Natural killer cell (primary cell): ENCODE results near the gene ERAS. TPM values are rescaled to one million over a fixed set of nuclear protein-coding genes. Genes with fewer than 3 reads are reported as not detected.
A peak's percentile ranks its signal among the peaks of the same experiment; 100 is the strongest.
"Not testable (repeated sequence)": the region's sequence is repeated elsewhere in the genome, so short reads cannot be mapped to it uniquely, and the experiment has no call there.

Experiments
- ATAC-seq, 3 donors: fragments of 150-1000 bp in 2 of 3; fragments of 200-7000 bp in 1 of 3; cut with Tn5 transposase; 1 replicate in 1 of 3; 2 replicates in 2 of 3; pipeline ENCODE4 v1.10.0; 2021; ENCODE audit warnings: mild to moderate bottlenecking in 2 of 3, moderate library complexity in 2 of 3
- DNase-seq, 2 donors: peaks; one replicate each; pipeline versions ENCODE4 v3.0.0 to v3.0.0-alpha.2; 2013 to 2021; ENCODE audit warnings: mixed read lengths in 1 of 2
- H3K27ac ChIP-seq: one replicate; pipeline ENCODE4 v1.5.1; 2013; ENCODE audit warnings: mild to moderate bottlenecking, low read length
- H3K27me3 ChIP-seq: one replicate; pipeline ENCODE4 v1.6.1; 2013; ENCODE audit warnings: low read length; ENCODE audit not compliant: control insufficient read depth, insufficient read depth
- H3K36me3 ChIP-seq: one replicate; pipeline ENCODE4 v1.6.1; 2013; ENCODE audit warnings: low read length; ENCODE audit not compliant: control insufficient read depth, insufficient read depth
- H3K4me1 ChIP-seq: one replicate; pipeline ENCODE4 v1.6.1; 2013; ENCODE audit warnings: low read length; ENCODE audit not compliant: control insufficient read depth, insufficient read depth
- H3K4me3 ChIP-seq: one replicate; pipeline ENCODE4 v1.5.1; 2013; ENCODE audit warnings: low read length
- H3K9me3 ChIP-seq: one replicate; pipeline ENCODE4 v1.6.1; 2013; ENCODE audit warnings: low read length; ENCODE audit not compliant: control insufficient read depth, insufficient read depth
- H3K27ac Mint-ChIP-seq, 2 donors: one replicate each; pipeline ENCODE4 v1.8.0; 2022; ENCODE audit warnings: mild to moderate bottlenecking in 2 of 2, mixed read lengths in 2 of 2, moderate library complexity in 1 of 2
- H3K27me3 Mint-ChIP-seq, 2 donors: one replicate each; pipeline ENCODE4 v1.8.0; 2022; ENCODE audit warnings: low read depth in 2 of 2, mixed read lengths in 2 of 2
- H3K36me3 Mint-ChIP-seq: one replicate; pipeline ENCODE4 v1.8.0; 2022; ENCODE audit warnings: mixed read lengths
- H3K4me1 Mint-ChIP-seq, 2 donors: one replicate each; pipeline ENCODE4 v1.8.0; 2022; ENCODE audit warnings: mixed read lengths in 2 of 2
- H3K4me3 Mint-ChIP-seq: one replicate; pipeline ENCODE4 v1.8.0; 2022; ENCODE audit warnings: mild to moderate bottlenecking, moderate library complexity, mixed read lengths
- H3K9me3 Mint-ChIP-seq, 2 donors: one replicate each; pipeline ENCODE4 v1.8.0; 2022; ENCODE audit warnings: mixed read lengths in 2 of 2
- CTCF ChIP-seq: fragments of 200-600 bp; IDR thresholded peaks from one replicate; pipeline ENCODE4 v1.8.0; 2022; ENCODE audit warnings: antibody characterized with exemption
- WGBS: methylation state at CpG from one replicate; pipeline ENCODE4 v1.1.7; 2013; ENCODE audit warnings: missing lambda C conversion rate; ENCODE audit not compliant: insufficient coverage; 5-methylcytosine and 5-hydroxymethylcytosine counted together
- intact Hi-C: fragments of 100-400 bp; cut with micrococcal nuclease; formaldehyde crosslinking; loops from one replicate; pipeline ENCODE4 v1.14.2; 2022
- total RNA-seq, 4 donors: library from RNA; stranded (reverse); fragments of 120-200 nt in 1 of 4; gene quantifications; one replicate each; pipeline versions ENCODE4 v1.2.3 to v1.2.4, GENCODE V29; 2013 to 2022

ERAS gene
- total RNA-seq, 3 donors from 2014 or later (not counting 1 experiment from before 2014, with no cell fraction given) = not detected

DNA sequence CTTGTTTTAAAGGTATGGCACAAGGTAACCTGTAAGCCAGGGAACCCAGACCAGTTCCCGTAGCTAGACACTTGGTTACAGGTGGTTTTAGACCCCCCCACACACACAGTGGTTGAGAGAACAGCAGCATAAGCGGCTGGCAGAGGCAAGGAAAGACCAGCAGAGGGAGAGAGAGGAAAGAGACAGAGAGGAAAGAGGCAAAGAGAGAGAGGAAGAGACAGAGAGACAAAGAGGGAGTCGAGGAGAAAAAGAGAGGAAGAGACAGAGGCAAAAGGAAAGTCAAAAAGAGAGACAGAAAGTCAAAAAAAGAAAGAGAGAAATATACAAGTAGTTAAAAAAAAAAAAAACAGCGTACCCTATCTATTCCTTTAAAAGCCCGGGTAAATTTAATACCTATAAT, 28.6 kb downstream of the ERAS start:
- Mint-ChIP-seq H3K27me3 (peaks cover 10 to 27% of the 10 kb centered on the region in 2 donors), H3K36me3 (no peaks in the 10 kb centered on the region), H3K4me3 (no peak overlapping the region), H3K27ac (no peak overlapping the region), H3K9me3 (no peaks in the 10 kb centered on the region), H3K4me1 (no peaks in the 10 kb centered on the region)
- ATAC-seq (no peak), DNase-seq (peak in 1 of 2 donors; percentile 25)
- Histone ChIP-seq H3K27me3 (no peaks in the 10 kb centered on the region), H3K4me1 (no peaks in the 10 kb centered on the region), H3K9me3 (no peaks in the 10 kb centered on the region), H3K36me3 (no peaks in the 10 kb centered on the region), H3K27ac (no peak overlapping the region), H3K4me3 (no peak overlapping the region)
- TF ChIP-seq CTCF = no peak
- intact Hi-C loops = no loop called here
- 10% methylated on average over 1 of the region's 5 CpGs for WGBS

DNA sequence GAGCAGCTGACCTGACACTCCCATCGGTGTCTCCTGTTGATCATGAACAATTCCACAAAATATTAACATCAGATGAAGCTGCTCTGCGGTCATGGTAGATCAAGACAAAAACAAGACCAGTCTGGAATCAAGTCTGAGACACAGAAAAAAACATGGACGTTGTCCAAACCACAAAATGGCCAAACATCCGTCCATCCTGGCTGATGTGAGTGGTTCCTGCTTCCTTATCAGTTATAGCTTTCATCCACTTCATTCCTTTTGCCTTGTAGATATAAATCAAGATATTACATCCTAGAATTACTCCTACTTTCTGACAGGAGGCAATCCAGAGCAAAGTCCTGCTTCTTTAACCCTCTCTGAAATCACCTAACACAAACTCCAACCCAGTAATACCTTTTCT, 37.9 kb downstream of the ERAS start:
- 45% methylated on average over 4 of the region's 4 CpGs for WGBS
- H3K27me3 Mint-ChIP-seq = peaks cover 0 to 33% of the 10 kb centered on the region in 2 donors
- no peak overlapping the region for H3K4me3 Mint-ChIP-seq
- no peaks in the 10 kb centered on the region for H3K36me3 ChIP-seq
- H3K27ac Mint-ChIP-seq = no peak overlapping the region
- H3K27ac ChIP-seq = no peak overlapping the region
- H3K4me3 ChIP-seq = no peak overlapping the region
- H3K4me1 Mint-ChIP-seq = no peaks in the 10 kb centered on the region
- TF ChIP-seq CTCF = no peak
- no peaks in the 10 kb centered on the region for H3K9me3 ChIP-seq
- ATAC-seq (no peak), DNase-seq (no peak)
- H3K9me3 Mint-ChIP-seq = no peaks in the 10 kb centered on the region
- no peaks in the 10 kb centered on the region for H3K27me3 ChIP-seq
- intact Hi-C loops = no loop called here
- no peaks in the 10 kb centered on the region for H3K4me1 ChIP-seq
- H3K36me3 Mint-ChIP-seq = no peaks in the 10 kb centered on the region

DNA sequence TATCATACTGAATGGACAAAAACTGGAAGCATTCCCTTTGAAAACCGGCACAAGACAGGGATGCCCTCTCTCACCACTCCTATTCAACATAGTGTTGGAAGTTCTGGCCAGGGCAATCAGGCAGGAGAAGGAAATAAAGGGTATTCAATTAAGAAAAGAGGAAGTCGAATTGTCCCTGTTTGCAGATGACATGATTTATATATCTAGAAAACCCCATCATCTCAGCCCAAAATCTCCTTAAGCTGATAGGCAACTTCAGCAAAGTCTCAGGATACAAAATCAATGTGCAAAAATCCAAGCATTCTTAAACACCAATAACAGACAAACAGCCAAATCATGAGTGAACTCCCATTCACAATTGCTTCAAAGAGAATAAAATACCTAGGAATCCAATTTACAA, 45.7 kb downstream of the ERAS start:
- peaks cover 2 to 35% of the 10 kb centered on the region in 2 donors for H3K27me3 Mint-ChIP-seq
- H3K4me1 Mint-ChIP-seq, H3K27me3 ChIP-seq, H3K4me3 ChIP-seq, H3K4me3 Mint-ChIP-seq, intact Hi-C loops, H3K36me3 ChIP-seq, H3K9me3 ChIP-seq, H3K27ac ChIP-seq, H3K27ac Mint-ChIP-seq, H3K36me3 Mint-ChIP-seq, DNase-seq, ATAC-seq, H3K9me3 Mint-ChIP-seq, H3K4me1 ChIP-seq: not testable (repeated sequence)
- no CpG with 5 or more reads among the region's 2 CpGs for WGBS

GRCh38 chrX:48876944-48877343, 50.6 kb downstream of the ERAS start:
- H3K27ac Mint-ChIP-seq, H3K4me3 ChIP-seq, intact Hi-C loops, H3K4me3 Mint-ChIP-seq, H3K27ac ChIP-seq, H3K36me3 ChIP-seq, H3K27me3 ChIP-seq, H3K4me1 ChIP-seq, H3K4me1 Mint-ChIP-seq, H3K9me3 ChIP-seq, ATAC-seq, H3K36me3 Mint-ChIP-seq, H3K9me3 Mint-ChIP-seq, DNase-seq: not testable (repeated sequence)
- peaks cover 2 to 17% of the 10 kb centered on the region in 2 donors for H3K27me3 Mint-ChIP-seq
- no CpG with 5 or more reads among the region's 4 CpGs for WGBS

Other genes starting within 250 kb of the ERAS start
- 10 to 100 TPM; 52.5 to 62.9 (median 60.2) TPM for gene WDR13, start 229.0 kb upstream of the ERAS start, total RNA-seq
- gene WAS, start 142.7 kb upstream of the ERAS start, total RNA-seq = 100 to 1,000 TPM; 136 to 149 (median 141) TPM
- gene SUV39H1, start 129.8 kb upstream of the ERAS start, total RNA-seq = 10 to 100 TPM in 2 of 3 donors, 1 to 10 TPM in 1; 9.2 to 11.6 (median 11.0) TPM
- not detected for gene GLOD5, start 64.8 kb upstream of the ERAS start, total RNA-seq
- gene GATA1, start 39.9 kb upstream of the ERAS start, total RNA-seq = 1 to 10 TPM in 1 of 3 donors, under 1 TPM in 2; 0.41 to 3.0 (median 0.49) TPM
- gene HDAC6, start 24.4 kb upstream of the ERAS start, total RNA-seq = 100 to 1,000 TPM in 2 of 3 donors, 10 to 100 TPM in 1; 97.4 to 118 (median 101) TPM
- under 1 TPM in 2 of 3 donors, not detected in 1; 0.35 to 0.89 TPM for gene PCSK1N, start 9.1 kb downstream of the ERAS start, total RNA-seq
- gene TIMM17B, start 71.3 kb downstream of the ERAS start, total RNA-seq = 10 to 100 TPM; 40.3 to 45.6 (median 44.5) TPM
- gene PQBP1, start 71.4 kb downstream of the ERAS start, total RNA-seq = 10 to 100 TPM; 57.2 to 62.0 (median 59.1) TPM
- gene SLC35A2, start 85.1 kb downstream of the ERAS start, total RNA-seq = 10 to 100 TPM; 16.5 to 30.1 (median 18.3) TPM
- 100 to 1,000 TPM; 134 to 173 (median 150) TPM for gene PIM2, start 92.5 kb downstream of the ERAS start, total RNA-seq
- 100 to 1,000 TPM in 1 of 3 donors, 10 to 100 TPM in 2; 92.2 to 106 (median 92.5) TPM for gene OTUD5, start 131.1 kb downstream of the ERAS start, total RNA-seq
- 1 to 10 TPM; 2.7 to 3.6 (median 3.0) TPM for gene KCND1, start 145.3 kb downstream of the ERAS start, total RNA-seq
- 100 to 1,000 TPM; 120 to 141 (median 131) TPM for gene GRIPAP1, start 175.8 kb downstream of the ERAS start, total RNA-seq
- 10 to 100 TPM; 43.8 to 57.5 (median 43.9) TPM for gene TFE3, start 216.8 kb downstream of the ERAS start, total RNA-seq
- gene CCDC120, start 232.5 kb downstream of the ERAS start, total RNA-seq = 10 to 100 TPM; 12.5 to 14.2 (median 13.0) TPM
- gene PRAF2, start 247.5 kb downstream of the ERAS start, total RNA-seq = 10 to 100 TPM; 18.1 to 24.8 (median 19.9) TPM